ENCODE results near the gene SLC25A22.

The SLC25A22 gene

DNA sequence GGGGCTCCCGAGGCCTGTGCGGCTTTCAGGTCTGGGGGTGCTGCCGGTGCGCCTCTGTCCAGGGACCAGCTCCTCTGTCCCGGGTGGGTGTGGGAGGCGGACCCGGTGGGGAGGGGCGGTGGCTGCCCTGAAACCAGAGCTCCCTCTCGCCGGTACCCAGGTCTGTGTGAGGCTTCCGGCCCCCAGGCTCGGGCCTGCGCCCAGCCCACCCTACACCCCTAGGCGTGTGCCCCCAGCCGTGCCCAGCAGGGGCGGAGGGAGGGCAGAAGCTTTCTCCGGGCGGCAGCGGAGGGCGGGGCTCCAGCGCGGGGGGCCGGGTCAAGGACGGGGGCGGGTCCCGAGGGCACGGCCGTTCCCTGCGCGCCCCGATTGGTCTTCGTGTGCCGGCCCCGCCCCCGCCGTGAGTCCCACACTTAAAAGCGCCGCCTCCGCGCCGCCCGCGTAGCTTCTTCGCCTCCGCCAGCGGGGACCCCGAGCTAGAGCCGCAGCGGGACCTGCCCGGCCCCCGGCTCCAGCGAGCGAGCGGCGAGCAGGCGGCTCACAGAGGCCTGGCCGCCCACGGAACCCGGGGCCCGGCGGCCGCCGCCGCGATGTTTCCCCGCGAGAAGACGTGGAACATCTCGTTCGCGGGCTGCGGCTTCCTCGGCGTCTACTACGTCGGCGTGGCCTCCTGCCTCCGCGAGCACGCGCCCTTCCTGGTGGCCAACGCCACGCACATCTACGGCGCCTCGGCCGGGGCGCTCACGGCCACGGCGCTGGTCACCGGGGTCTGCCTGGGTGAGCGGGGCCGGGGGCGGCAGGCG, 21.2 kb upstream of the SLC25A22 start:
- peak; percentile 46 for TF ChIP-seq REST (IDR thresholded peaks at IDR 0.05; ENCODE audit: insufficient replicate concordance, low read depth)
- TF ChIP-seq, protein P1, sequence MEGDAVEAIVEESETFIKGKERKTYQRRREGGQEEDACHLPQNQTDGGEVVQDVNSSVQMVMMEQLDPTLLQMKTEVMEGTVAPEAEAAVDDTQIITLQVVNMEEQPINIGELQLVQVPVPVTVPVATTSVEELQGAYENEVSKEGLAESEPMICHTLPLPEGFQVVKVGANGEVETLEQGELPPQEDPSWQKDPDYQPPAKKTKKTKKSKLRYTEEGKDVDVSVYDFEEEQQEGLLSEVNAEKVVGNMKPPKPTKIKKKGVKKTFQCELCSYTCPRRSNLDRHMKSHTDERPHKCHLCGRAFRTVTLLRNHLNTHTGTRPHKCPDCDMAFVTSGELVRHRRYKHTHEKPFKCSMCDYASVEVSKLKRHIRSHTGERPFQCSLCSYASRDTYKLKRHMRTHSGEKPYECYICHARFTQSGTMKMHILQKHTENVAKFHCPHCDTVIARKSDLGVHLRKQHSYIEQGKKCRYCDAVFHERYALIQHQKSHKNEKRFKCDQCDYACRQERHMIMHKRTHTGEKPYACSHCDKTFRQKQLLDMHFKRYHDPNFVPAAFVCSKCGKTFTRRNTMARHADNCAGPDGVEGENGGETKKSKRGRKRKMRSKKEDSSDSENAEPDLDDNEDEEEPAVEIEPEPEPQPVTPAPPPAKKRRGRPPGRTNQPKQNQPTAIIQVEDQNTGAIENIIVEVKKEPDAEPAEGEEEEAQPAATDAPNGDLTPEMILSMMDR (IDR thresholded peaks at IDR 0.05; ENCODE audit: insufficient read depth, low read length), result no peak
- TF ChIP-seq POLR2AphosphoS5 (IDR thresholded peaks at IDR 0.05; ENCODE audit: low read depth), result peak; percentile 55; the same call in 1 of the 2 replicates
- Histone ChIP-seq H3K4me3 (replicated peaks; ENCODE audit: insufficient read depth, low read length) (peak overlapping the region; percentile 70), H3K27me3 (ENCODE audit: insufficient read depth, poor library complexity, severe bottlenecking) (no peaks in the 10 kb centered on the region), H3K27ac (replicated peaks) (peak overlapping the region; percentile 80)
- peak in 1 of 2 experiments; percentile 87 for DNase-seq (ENCODE audit: low read depth in 1 of 2, low spot score in 1 of 2)

- Histone ChIP-seq H3K27ac (replicated peaks) (peak within 1 kb of the TSS; percentile 80), H3K27me3 (ENCODE audit: insufficient read depth, poor library complexity, severe bottlenecking) (no peaks in the 10 kb centered on the region), H3K4me3 (replicated peaks; ENCODE audit: insufficient read depth, low read length) (peak within 1 kb of the TSS; percentile 70)
- no peak for TF ChIP-seq POLR2AphosphoS5 (IDR thresholded peaks at IDR 0.05; ENCODE audit: low read depth)
- TF ChIP-seq, protein P1 (IDR thresholded peaks at IDR 0.05; ENCODE audit: insufficient read depth, low read length), result no peak
- no peak for TF ChIP-seq GABPA (IDR thresholded peaks at IDR 0.05; ENCODE audit: low read depth)
- TF ChIP-seq SPI1 (IDR thresholded peaks at IDR 0.05; ENCODE audit: borderline replicate concordance, low read depth), result no peak
- TF ChIP-seq REST (IDR thresholded peaks at IDR 0.05; ENCODE audit: insufficient replicate concordance, low read depth), result no peak
- no peak for DNase-seq (ENCODE audit: low read depth in 1 of 2, low spot score in 1 of 2)
Observed at GRCh38 chr11:818396-819128, 20.5 kb upstream of the SLC25A22 start, which contains the start of gene PNPLA2. Gene PNPLA2, plus strand, starts transcription at chr11:818914. Its CDS starts 805 bp downstream, at chr11:819719.

GRCh38 chr11:816433-816779, 18.3 kb upstream of the SLC25A22 start:
- no peak for DNase-seq (ENCODE audit: low read depth in 1 of 2, low spot score in 1 of 2)
- H3K27me3 ChIP-seq (ENCODE audit: insufficient read depth, poor library complexity, severe bottlenecking), result no peaks in the 10 kb centered on the region
- H3K27ac ChIP-seq (replicated peaks), result no peak overlapping the region
- no peak overlapping the region for H3K4me3 ChIP-seq (replicated peaks; ENCODE audit: insufficient read depth, low read length)
- TF ChIP-seq GABPA (IDR thresholded peaks at IDR 0.05; ENCODE audit: low read depth) (no peak), SPI1 (IDR thresholded peaks at IDR 0.05; ENCODE audit: borderline replicate concordance, low read depth) (no peak), POLR2AphosphoS5 (IDR thresholded peaks at IDR 0.05; ENCODE audit: low read depth) (no peak), REST (IDR thresholded peaks at IDR 0.05; ENCODE audit: insufficient replicate concordance, low read depth) (no peak)
- TF ChIP-seq, protein P1 (IDR thresholded peaks at IDR 0.05; ENCODE audit: insufficient read depth, low read length), result no peak
